Stimulated activated CD4-positive, alpha-beta T cell treated with anti-CD3 and anti-CD28 coated beads, Interleukin-2, amount 100 ng/mL, for 24 hours (primary cell): ENCODE data around the gene NFIX.

ENCODE experiments used
- DNase-seq, 2 donors: peaks; one replicate each; pipeline ENCODE4 v3.0.0-alpha.2; 2020

NFIX gene

DNA sequence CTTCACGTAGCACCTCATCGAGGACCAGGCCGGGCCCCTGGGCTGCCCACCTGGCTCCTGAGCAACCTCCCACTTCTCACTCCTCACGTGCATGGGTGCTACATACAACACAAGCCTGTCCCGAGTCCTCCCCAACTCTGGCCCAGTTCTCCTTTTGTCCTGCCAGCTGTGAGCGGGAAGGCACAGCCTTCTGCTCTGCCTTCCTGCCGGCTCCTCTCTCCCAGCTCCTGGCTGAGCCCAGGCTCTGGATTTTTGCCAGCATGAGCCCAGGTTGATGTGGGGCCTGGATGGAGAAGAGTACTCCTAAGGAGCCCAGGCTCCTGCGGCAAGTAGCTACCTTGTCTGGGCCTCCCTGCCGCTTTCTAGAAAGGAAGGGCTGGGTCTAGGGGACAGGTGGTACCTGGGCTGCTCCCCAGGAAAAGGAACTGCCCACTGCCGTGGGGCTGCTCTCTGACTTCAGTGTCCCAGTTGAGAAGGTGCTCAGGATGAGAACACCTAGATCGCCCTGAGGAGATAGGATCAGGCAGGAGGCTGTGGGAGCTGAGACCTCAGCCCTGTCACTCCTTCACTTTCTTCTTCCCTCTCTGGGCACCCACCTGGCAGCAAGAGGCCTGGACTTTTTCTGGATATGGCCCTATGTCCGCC, 83.7 kb downstream of the NFIX start:
- no peak for DNase-seq

DNA sequence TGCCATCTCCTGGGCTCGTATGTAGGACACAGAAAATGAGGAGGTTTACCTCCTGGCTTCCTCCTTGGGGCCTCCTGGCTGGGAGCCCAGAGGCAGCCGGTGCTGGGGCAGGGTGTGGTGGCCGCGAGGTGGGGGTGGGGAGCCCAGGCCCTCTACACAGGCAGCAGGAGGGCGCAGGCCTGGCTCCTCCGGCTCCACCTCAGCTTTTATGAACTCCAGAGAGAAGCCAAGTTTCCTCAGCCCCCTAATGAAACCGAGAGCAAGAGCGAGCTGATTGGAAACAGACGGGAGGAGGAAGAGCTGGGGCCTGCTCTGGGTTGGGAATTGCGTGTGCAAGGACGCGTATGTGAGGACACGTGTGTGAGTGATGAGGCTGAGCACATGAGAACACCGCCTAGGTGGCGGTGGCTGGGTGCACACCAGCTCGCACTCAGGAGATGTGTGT, 84.3 kb downstream of the NFIX start:
- DNase-seq, result no peak

DNA sequence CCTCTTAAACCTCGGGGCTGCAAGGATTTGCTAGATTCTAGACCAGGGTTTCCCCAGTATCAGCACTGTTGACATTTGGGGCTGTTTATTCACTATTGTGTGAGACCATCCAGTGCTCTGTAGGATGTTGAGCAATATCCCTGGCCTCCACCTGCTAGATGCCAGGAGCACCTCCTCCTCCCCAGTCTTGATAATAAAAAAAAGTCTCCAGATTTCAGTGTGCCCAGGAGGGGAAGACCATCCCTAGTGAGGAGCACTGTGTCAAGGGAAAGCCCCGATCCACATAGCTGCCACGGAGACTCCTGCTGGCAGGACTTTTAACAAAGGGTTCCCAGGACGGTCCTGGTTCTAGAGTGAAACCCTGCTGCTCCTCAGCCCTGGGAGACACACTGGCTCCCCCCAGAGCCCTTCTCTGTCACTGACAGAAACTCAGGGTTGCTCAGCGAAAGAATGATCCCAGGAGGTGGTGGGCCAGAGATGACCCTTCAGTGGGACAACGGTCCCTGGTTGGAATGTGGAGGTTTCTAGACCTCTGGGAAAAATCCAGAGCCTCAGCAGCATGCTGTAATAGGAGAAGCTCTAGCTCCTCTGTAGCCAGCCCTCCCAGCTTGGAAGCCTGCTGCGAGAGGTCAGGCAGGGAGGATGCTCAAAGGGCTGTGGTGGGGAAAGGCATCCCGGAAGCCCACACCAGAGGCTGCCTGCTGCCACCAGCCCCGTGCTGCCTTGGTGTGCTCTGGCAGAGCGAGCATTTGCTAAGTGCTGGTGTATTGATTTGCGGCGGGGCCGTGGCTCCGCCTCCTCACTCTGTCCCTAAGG, 87.1 kb downstream of the NFIX start:
- DNase-seq, result no peak

DNA sequence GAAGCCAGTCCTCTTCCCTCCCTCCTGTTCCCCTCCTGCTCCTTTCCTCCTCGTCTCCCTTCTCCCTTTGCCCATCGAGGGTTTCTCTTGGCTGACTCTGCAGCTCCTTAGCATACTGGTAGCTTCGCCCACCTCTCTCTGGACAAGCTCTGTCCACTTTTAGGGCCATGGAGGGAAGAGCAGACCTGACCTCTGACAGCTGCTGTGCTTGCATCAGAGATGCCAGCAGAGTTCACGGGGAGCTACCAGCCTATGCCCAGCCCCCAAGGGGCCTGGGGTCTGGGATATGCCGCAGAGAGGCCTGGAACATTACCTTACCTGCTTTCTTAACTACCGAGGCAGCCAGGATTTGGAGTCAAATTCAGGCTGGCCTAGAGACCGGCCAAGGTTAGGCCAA, 87.7 kb downstream of the NFIX start:
- DNase-seq, result no peak

DNA sequence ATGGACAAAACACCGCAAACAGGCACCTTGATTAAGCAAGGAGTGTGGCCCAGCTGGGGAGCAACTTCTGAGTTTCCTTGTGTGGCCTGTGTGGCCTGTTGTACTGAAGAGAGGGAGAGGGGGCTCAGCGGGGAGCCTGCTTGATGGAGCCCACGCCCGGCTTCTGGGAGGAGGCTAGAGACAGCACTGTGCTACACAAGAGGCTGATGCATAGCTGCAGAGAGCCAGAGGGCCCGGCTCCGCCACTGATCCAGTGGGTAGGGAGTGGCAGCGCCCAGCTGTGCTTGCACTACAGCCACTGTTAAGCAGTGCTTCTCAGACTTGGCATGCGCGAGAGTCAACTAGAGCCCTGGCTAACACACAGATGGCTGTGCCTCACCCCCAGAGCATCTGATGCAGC, 88.4 kb downstream of the NFIX start:
- no peak for DNase-seq

DNA sequence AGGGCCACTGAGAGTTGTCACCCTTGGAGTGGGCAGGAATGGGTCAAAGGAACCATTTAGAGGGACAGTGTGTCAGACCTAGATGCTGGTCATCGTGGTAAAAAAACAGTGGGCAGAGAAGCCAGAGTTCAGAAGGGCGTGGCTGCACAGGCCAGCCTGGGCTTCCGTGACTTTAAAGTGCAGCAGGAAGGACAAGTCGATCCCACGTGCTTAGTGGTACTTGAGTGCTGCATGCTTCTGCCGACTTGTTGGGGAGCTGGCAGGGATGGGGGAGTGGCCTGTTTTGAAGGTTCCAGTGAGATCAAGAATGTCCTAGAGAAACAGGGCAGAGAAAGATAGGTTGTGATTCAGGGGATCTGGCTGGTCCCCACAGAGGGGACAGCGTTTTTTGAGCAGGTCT, 90.4 kb downstream of the NFIX start:
- DNase-seq, result no peak

DNA sequence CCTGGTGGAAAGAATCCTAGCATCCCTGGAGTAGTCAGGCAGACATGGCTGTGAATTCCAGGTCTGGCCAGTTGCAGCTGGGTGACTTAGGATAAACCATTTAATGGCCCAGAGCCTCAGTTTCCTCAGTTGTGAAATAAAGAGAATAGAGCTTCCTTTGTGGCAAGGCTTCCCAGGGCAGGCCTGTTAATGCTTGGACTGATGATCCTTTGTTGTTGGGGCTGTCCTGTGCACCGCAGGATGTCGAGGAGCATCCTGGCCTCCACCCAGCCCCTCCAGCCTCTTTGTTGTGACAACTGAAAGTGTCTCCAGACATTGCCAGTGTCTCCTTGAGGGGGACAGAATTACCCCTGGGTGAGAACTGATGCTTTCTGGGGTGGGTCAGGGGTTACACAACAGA, 91.1 kb downstream of the NFIX start:
- no peak for DNase-seq

DNA sequence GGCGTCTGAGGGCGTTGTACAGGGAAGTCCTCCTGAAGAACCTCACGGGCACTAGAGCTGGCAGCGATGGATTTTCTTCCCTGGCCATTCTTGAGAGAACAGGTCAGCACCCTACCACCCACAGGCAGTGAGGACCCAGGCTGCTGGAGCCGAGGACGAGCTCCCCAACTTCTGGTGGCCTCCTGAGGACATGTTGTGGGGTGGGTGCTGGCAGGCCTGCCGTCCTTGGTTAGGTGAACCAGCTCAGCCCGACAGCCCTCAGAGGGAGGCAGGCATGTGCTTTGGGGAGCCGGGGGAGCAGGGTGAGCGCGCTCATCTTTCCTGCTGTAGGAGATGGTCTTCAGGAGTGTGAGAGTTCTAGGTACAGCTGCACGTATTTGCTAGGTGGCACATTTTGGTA, 92.0 kb downstream of the NFIX start:
- DNase-seq, result no peak

DNA sequence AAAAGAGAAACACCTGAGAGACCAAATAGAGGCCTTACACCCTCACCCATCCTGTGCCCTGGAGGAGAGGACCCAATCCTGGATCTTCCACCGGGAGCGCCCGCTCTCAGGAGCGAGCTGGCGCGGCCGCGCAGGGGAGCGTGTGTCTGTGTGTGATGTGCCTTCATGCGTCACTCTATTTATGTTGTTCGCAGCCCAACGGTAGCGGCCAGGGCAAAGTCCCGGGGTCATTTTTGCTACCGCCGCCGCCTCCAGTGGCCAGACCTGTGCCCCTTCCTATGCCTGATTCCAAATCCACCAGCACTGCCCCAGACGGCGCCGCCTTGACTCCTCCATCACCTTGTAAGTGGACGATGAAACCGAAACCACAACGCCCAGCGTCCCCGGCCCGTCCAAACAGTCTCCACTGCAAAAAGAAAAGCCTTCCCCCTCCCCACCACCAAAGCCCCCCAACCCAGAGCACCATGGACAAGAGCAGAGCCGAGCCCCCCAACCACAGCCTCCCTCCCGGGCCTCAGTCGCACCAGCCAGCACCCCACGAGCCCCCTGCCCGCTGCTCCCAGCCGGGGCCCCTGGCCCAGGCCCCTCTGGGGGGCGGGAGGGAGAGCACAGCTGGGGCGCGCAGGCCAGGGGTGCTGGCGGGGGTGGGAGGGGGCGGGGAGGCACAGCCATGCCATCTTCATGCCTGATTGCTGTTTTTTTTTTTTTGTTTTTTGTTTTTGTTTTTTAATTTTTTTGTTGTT, 92.7 kb downstream of the NFIX start:
- DNase-seq, result no peak

DNA sequence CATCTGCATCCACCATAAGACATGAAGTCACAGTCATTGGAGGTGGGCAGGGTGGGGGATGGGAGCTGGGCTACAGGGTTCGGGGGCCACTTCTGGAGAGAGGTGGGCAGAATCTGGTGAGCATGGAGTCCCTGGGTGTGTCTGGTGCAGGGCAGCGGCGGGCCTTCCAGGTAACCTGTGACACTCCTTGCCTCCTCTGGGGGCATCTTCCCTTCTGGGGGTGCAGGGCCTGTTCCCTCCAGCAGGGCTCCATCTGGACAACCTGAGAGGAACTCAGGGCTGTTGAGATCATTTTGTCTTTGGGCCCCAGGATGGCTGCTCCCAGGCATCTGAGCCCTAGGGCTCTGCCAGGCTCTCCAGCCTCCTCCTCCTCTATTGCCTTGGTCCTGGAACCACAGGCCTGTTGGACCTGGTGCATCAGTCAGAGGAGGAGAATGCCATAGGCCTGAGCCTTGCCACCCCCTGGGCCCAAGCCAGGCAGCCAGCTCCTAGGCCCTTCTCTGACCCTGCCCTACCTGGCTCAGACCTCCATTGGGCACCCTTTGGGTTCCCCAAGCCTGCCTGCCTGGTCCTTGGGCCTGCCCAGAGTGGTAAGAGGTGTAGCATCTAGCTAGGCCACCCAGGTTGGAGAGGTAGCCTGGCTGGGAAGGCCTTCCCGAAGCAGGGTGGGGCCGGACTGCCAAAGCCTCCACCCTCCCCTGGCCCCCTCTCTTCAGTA, 94.0 kb downstream of the NFIX start:
- no peak for DNase-seq

DNA sequence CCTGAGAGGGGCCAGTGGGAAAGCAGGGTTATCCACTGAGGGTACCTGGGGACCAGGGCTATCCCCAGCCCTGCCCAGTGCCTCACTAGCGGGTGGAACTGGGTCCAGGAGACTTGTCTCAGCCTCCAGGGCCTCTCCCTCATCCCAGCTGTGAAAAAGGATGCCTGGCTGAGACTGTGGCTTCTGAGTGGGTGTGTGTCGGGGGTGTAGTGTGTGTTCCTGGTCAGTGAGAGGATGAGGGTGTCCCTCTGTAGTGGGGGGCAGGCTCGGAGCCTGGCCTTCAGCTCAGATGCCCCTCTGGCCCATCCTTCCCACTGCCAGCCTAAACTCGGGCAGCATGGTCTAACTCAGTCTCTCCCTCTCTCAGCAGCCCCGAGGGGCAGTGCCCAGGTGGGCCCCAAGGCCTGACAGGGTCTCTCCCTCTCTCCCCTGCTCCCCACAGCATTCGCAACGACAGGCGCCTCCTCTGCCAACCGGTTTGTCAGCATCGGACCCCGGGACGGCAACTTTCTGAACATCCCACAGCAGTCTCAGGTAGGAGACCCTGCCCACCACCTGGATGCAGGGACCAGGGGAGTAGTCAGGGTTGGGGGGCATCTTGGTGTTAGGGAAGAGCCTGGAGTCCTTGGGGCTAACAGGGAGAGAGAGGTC, 94.7 kb downstream of the NFIX start:
- no peak for DNase-seq

DNA sequence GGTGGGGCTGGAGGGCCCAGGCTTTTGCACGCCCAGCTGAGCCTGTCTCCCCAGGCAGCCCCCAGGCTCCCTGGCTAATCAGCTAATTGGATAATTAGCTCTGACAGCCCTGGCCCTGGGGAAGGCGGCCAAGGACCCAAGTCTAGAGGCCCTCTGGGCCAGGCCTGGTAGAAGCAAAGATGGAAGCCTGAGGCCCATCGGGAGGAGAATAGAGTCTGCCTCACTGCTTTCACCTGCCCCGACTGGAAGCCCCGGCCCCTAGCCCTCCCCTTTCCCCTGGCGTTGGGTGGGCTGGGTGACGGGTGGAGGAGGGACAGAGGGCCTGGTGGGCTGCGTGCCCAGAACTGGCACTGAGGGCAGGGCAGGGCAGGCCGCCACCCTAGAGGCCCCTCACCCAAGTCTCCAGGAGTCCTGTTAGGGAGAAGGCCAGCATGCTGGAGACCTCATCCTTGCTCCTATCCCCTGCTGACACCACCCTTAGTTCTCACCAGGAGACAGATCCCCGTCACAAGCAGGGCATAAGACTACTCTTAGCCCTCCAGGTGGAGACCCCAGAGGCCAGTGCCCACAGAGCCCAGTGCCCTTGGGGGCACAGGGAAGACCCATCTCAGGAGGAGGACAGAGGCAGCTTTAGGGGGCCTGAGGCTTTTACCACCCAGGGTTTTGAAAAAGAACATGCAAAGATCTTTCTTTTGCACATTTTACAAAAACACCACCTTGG, 95.4 kb downstream of the NFIX start:
- DNase-seq, result no peak

DNA sequence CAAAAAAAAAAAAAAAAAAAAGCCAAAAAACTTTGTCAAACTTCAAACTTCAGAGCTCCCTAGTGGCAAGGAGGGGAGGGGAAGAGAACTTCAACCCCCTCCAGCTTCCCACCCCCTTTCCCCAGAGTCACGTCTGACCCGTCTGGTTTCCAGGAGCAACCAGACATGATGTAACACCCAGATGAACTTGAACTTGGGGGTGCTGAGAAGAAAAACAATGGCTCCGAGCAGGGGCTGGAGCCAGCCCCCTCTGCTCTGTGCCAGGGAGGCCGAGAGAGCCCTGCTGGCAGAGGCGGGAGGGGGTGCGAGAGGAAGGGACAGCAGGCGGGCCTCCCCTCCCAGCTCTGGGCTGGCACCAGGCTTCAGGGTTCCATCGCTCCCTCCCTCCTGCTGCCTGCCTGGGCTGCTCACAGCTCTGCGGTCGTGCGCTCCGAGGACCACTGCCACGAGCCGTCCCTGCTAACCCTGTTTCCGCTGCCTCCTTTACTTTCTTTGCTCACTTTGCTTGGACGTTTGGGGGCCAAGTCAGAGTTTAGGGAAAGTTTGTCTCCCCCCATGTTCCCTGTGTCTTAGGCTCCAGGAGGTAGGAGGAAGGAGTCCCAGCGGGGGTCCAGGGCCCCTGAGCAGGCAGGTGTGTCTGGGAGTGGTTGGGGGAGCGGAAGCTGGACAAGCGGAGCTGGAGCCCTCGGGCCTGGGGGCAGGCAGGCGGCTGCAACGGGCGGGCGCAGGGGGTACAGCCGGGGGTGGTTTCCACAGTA, 96.3 kb downstream of the NFIX start:
- DNase-seq, result no peak

DNA sequence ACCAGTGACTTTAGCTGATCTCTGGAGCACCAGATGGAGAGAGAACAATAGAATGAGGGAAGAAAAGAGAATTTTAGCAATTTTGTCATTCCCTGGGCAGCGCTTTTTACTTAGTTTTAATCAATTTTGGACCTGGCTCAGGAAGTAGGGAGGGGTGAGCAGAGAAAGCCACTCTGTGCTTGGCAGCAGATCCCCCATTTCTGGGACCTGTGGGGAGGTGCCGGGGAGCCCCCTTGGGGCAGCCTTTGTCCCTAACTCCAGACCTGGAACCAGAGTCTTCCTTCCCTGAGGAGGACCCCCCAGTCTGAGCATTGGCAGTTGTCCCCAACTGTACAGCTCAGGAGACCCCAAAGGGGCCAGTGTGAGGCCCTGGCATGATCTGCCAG, 96.9 kb downstream of the NFIX start:
- DNase-seq, result no peak

DNA sequence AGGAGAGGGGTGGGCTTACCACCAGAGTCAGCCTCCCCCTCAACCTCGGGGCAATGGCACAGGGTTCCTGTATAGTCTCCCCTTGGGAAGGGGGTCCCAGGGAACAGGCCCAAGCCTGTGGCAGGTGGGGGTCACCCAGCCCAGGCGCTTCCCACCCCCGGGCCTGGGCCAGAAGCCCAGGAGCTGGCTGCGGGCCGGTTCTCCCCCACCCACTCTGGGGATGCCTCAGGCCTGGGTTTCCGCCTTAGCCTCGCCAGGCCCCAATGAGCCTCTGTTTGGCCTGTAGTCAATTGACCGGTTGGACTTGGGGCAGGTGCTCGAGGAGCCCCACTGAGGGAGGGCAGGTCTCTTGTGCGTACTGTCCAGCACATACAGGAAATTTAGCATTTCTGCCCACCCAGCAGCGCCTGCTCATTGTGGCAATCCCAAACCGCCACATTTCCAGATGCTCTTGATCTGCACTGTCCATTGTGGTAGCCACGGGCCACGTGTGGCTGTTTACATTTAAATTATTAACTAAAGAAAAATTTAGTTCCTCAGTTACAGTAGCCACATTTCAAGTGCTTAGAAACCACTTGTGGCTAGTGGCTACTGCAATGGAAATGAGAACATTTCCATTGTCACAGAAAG, 97.4 kb downstream of the NFIX start:
- no peak for DNase-seq

DNA sequence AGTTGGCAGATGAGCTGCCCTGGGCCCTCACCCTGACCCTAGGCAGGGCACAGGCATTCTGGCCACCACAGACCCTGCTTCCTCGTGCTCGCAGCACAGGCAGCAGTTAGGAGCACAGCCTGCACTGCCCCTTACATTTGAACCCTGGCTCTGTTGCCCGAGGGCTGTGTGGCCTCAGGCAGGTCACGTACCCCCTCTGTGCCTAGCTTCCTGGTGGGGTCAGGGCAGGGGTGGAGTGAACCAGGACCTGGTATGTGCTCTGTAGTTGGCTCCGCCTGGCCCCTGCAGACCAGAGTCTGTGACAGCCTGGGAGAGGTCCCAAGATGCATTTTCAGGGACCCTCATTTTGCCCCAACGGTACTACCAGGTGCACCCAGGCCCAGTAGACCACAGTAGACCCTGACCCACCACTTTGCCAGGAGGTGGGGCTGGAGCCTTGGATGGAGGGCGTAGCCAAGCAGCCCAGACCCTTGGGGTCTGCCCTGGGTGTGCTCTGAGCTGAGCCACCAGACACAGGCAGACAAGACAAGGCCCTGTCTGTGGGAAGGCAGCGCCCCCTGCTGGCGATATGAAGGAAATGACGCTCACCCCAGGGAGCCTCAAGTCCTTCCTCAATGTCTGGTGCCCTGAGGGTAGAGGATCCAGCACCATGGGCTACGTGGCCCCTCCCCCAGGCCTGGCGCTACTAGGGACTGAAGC, 98.3 kb downstream of the NFIX start:
- DNase-seq, result peak; percentile 81 to 84

DNA sequence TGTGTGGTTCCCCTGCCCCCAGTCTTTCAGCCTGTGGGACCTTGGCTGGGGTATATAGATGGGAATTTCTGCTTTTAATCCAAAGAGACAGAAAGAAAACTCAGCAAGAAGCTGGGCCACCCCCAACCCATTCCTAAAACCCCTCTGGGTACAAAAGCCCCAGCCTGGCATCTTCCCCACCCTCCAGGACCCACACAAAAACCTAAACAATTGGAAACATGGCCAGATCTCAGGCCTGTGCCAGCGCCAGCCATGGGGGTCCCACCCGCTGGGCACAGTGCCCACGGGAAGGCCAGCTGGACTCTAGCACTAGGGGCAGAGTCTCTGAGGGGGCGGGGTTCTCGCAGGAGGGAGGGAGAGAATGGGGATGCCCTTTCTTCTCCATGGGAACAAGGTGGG, 98.8 kb downstream of the NFIX start:
- no peak for DNase-seq

DNA sequence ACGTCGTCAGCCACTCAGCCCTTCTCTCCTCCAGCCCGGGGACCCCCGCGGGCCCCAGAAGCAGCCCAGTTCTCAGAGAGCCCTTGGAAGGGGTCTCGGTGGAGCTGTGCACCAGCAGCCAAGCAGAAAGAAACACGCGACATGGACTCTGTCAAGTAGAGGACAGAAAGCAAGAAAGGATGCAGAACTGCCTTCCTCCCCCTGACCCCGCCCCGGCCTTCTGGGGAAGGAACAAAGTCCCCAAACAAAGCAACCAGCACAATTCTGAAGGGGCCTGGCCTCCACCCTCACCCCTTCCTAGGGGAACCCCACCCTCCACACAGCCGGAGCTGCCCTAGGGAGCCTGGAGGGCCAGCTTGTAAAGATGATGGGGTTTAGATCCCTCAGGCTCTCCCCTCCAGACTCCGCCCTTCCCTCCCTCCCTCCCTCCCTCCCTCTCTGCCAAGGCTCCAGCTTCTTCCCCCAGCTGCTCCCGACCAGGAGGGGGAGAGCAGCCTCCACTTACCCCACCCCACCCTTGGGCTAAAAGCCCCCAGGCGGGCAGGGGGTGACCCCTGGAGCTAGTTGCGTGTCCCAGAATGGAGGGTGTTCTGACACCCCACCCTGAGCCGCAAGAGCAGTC, 99.6 kb downstream of the NFIX start:
- no peak for DNase-seq

DNA sequence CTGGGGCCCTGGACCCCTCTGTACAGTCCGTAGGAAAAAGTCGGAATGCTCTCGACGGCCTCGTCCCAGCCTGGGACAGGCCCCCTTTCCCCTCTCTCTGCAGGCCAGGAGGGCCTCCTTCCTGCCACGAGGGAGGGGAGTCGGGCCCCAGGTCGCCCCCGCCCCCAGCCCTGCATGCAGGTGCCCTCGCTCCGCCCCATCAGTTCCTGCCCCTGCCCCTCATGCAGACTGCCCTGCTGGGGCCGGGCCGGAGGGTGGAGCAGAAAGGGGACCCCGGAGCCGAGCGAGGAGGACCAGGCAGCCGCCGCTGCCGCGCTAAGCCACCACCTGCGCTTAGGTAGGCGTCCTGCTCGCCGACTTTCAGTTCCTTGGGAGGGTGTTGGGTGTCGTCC, 100.1 kb downstream of the NFIX start:
- no peak for DNase-seq
